Right lung (tissue), 5 donors: Measurements from ENCODE around the gene KRT6B. TPM values are rescaled to one million over a fixed set of nuclear protein-coding genes. Genes with fewer than 3 reads are reported as not detected.
"Not testable (repeated sequence)": the region's sequence is repeated elsewhere in the genome, so short reads cannot be mapped to it uniquely, and the experiment has no call there.

ENCODE experiments used
- DNase-seq, 2 donors: peaks; one replicate each; pipeline ENCODE4 v3.0.0-alpha.2; 2013
- polyA plus RNA-seq, 5 donors: library from polyadenylated mRNA; unstranded; fragments of 120-200 nt; gene quantifications; one replicate each; pipeline versions ENCODE4 v1.2.1 to v1.2.3, GENCODE V29; 2013; ENCODE audit warnings: inconsistent platforms in 1 of 5, low replicate concordance in 1 of 5; ENCODE audit not compliant: insufficient read length in 5 of 5, insufficient read depth in 1 of 5

The KRT6B gene
- polyA plus RNA-seq, 5 donors: not detected

- DNase-seq: no peak
Measured at GRCh38 chr12:52473768-52474167, 21.8 kb upstream of the KRT6B start, which contains the start of gene KRT6C. TSS of gene KRT6C (minus strand) at chr12:52473805. CDS start at chr12:52473737, 68 bp downstream.

- DNase-seq: no peak
Measured at GRCh38 chr12:52469853-52470252, 17.9 kb upstream of the KRT6B start.

GRCh38 chr12:52464897-52465296, 13.0 kb upstream of the KRT6B start:
- DNase-seq: no peak

GRCh38 chr12:52461693-52462092, 9.7 kb upstream of the KRT6B start:
- no peak for DNase-seq

GRCh38 chr12:52458861-52459260, 6.9 kb upstream of the KRT6B start:
- DNase-seq: no peak

- no peak for DNase-seq
Measured at GRCh38 chr12:52455821-52456220, 3.9 kb upstream of the KRT6B start.

GRCh38 chr12:52454411-52455201, 2.7 kb upstream of the KRT6B start:
- DNase-seq: no peak

- no peak for DNase-seq
Measured at GRCh38 chr12:52448228-52448627, 3.7 kb downstream of the KRT6B start.

GRCh38 chr12:52447196-52447595, 4.8 kb downstream of the KRT6B start:
- DNase-seq: not testable (repeated sequence)

GRCh38 chr12:52446367-52447045, 5.4 kb downstream of the KRT6B start:
- no peak for DNase-seq

GRCh38 chr12:52445876-52446275, 6.1 kb downstream of the KRT6B start:
- no peak for DNase-seq

GRCh38 chr12:52444647-52445595, 7.0 kb downstream of the KRT6B start:
- DNase-seq: no peak

GRCh38 chr12:52443966-52444365, 8.0 kb downstream of the KRT6B start:
- no peak for DNase-seq

- no peak for DNase-seq
Measured at GRCh38 chr12:52442600-52443061, 9.3 kb downstream of the KRT6B start.

- DNase-seq: no peak
Measured at GRCh38 chr12:52441320-52441911, 10.5 kb downstream of the KRT6B start.

- no peak for DNase-seq
Measured at GRCh38 chr12:52440821-52441319, 11.1 kb downstream of the KRT6B start.

GRCh38 chr12:52439845-52440244, 12.1 kb downstream of the KRT6B start:
- DNase-seq: no peak

- DNase-seq: no peak
Measured at GRCh38 chr12:52439420-52439819, 12.5 kb downstream of the KRT6B start.

GRCh38 chr12:52438305-52439301, 13.3 kb downstream of the KRT6B start:
- no peak for DNase-seq

- no peak for DNase-seq
Measured at GRCh38 chr12:52437508-52437907, 14.4 kb downstream of the KRT6B start.
